Activated T-cell treated with anti-CD3 and anti-CD28 coated beads for 48 hours (primary cell): ENCODE data around the gene SH3BP4.

Experiments used
- DNase-seq: peaks from one replicate; pipeline ENCODE4 v3.0.0-alpha.2; 2020; ENCODE audit warnings: low read depth

SH3BP4 gene

DNA sequence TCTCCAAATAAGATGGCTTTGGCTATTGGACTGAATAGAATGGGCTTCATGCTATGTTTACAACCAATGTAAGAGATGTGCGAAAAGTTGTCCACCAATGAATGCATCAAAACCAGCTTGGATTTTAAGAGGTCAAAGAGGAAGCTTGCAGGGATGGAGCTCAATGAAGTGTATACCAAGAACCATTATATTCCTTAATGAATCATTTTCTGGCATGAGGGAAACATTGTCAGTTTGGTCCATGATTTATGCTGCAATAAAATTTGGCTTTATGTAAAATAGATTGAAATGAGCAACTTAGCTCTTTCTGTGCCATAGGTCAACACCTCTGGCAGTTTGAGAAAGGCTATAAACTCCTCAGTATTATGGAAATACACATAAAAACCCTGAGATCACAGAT lies 107.3 kb downstream of the SH3BP4 start:
- DNase-seq, result no peak

DNA sequence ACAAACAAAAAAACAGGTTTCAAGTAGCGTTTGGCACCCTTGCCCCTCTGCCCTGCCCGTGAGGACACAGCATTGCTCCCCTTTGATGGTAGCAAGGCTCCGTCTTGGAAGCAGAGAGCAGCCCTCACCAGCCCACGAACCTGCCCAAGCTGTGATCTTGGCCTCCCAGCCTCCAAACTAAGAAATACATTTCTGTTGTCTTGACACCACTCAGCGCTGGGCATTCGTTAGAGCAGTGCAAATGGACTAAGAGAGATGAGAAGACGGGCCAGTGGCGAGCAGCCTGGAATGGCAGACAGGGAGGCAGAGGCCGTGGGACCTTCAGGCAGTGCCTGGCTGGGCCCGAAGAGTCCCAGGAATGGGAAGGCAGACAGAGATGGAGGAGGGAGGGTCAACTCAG lies 109.8 kb downstream of the SH3BP4 start:
- DNase-seq, result no peak

DNA sequence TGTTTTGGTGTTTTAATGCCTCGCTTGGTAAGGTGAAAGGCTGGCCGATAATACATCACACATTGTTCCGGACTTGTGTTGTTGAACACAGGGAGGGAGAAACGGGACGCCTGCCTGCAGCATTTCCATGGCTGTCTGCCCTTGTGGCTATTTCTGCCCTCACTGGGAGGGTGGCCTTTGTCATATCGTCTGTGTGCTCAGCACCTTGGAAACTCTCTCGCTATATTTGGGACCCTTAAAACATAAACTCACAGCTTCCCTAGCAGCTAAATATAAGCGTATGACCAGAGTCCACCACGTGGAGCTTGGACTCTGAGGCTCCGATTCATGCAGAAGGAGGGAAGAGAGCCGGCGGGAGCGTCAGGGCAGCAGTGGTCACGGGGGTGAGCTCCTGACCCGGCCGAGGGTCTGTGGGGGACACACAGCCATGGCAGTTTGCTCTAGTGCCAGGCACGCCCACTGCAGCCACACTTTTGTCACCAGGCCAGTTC lies 111.7 kb downstream of the SH3BP4 start:
- DNase-seq, result no peak

DNA sequence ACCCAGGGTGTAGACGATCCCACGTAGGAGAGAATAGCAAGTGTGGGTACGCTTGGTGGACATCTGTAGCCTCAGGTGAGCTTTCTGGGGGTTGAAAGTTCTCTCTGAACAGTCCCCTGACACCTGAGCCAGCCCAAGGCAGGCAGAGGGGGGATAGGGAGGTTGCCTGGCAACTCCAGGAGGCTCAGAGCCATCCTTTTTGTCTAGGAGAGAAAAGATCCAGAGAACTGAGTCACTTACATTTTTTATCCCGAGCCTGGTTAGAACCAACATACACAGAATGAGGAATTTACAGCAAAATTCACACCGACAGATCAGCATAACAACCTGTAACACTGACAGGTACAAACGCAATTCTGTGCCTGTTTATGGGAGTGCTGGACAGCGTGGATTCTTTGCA lies 113.2 kb downstream of the SH3BP4 start:
- DNase-seq, result no peak

DNA sequence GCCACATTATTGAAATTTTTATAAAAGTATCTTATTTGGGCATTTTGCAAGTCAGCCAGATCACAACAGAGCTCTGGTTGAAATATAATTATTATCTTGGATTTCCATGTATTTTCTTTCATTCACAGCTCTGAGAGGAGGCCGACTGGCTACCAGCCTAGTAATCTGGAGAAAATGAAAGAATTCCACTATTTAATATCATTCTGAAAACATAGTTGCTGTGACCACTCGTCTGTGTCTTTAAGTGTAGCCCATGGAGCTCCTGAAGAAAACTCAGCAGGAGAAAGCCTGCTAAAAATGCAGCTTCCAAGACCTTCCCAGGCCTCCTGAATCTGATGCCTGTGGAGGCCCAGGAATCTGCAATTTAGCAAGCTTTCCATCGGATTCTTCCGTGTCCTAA lies 114.7 kb downstream of the SH3BP4 start:
- no peak for DNase-seq

DNA sequence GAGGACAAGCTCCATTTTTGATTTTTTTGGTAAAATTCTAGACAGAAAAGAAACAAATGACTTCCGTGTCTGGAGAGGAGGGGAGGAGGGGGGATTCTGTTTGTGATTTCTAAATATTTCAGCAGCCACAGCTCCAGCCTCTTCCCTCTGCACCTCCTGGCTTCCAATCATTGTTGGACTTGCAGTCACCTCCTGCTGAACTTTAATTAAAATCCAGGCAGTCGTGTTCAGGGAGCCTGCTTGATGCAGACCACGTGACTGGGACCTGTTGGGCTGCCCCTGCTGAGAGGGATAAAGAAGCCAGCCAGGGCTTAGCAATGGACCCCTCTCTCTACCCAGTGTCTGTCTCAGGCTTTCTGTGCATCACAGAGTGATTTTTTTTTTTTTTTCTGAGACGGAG lies 115.1 kb downstream of the SH3BP4 start:
- DNase-seq, result no peak

DNA sequence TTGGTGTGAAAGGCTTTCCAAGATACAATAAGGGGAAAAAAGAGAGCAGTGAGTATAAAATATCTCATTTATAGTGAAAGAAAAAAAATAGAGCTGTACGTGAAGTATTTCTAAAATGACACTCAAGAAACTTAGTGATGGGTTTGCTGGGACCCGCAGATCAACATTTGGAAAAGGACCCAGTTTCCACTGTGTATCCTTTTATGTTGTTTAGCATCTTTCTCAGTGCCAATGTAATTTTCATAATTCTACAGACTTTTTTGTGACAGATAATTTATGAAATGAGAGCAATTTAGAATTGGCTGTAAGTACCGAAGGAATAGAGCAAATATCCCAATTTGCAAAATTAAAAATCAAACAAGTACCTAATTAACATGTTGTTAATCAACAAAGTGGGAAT lies 116.9 kb downstream of the SH3BP4 start:
- no peak for DNase-seq

DNA sequence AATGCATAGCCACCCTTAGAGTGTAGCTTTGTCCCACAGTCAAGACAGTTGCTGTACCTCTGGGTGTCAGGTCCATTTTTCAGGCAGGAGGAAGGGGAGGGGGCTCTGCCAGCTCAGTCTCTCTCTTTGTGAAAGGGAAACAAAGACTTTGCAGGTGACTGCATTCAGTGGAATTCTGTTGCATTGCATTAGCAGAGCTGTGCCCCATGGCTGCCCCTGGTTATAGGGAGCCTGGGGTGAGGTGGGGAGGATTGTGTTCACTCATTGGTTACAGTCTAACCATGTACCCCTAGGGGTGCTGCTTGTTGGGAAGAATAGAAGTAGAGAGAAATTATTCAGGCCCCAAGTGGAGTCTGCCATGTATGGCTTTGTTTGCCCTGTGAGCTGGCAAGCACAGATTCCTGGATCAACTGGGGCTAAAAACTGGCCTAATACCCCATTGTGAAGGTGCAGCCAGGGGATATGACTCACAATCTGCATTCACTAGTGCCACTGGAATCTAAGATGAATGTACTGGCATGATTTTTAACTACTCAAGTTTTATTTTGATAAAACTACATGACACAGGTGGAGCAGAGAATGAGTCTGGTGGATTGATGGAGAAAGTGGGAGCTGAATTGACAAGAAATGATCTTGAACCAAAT lies 118.4 kb downstream of the SH3BP4 start:
- DNase-seq, result no peak

DNA sequence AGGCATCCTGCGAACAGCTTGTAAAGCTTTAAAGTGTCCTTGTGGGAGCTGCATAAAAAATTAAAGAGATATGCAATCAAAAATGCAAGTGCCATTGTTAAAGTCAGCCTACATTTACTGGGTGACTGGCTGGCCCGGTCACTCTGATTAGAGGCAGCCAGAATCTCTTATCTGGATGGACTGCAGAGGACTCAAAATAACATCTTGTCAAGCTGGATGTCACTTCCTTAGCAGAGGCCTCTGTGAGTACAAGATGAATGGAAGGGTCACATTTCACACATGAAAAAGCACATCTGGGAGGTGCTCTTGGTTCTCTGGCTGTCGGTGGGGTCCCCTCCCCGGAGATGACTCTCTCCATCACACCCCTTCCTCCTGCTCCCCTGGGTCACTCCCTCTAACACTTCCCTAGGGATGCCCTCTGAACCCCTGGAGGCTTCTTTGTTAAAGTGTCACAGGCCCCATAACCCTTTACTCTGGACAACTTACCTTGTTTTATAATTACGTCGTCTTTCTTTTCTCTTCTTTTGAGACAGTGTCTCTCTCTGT lies 122.1 kb downstream of the SH3BP4 start:
- no peak for DNase-seq

DNA sequence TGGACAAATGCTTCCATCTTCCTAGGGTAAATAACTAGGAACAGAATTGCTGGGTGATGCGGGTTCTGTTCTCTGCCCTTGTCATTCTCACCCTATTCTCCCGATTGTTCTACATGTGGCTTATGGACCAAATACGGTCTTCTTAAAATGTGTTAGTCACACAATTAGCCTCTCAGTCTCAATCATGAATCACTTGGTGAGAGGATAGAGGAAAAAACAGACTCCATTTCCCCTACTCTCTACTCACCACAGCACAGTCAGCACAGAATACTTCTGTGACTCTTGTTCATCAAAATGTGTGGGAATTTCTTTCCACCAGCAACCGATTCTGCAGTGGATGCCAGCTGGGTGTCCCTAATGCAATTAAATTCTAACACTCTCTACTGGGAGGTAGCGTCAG lies 125.2 kb downstream of the SH3BP4 start:
- no peak for DNase-seq

DNA sequence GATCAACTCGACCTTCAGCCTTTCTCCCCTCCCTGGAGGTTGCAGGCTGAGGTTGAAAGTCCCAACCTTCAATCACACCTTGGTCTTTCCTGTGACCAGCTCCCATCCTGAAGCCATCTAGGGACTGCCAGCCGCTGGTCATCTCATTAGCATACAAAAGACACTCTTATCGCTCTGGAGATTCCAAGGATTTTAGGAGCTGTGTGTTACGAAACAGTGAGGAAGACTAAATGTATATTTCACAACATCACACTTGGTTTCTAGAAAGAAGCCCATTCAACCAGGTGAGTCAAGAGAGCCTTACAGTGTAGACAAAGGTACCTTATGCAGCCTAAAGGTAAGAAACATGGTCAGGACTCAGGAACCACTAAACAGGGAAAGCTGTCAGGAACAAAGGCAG lies 126.4 kb downstream of the SH3BP4 start:
- DNase-seq, result no peak

DNA sequence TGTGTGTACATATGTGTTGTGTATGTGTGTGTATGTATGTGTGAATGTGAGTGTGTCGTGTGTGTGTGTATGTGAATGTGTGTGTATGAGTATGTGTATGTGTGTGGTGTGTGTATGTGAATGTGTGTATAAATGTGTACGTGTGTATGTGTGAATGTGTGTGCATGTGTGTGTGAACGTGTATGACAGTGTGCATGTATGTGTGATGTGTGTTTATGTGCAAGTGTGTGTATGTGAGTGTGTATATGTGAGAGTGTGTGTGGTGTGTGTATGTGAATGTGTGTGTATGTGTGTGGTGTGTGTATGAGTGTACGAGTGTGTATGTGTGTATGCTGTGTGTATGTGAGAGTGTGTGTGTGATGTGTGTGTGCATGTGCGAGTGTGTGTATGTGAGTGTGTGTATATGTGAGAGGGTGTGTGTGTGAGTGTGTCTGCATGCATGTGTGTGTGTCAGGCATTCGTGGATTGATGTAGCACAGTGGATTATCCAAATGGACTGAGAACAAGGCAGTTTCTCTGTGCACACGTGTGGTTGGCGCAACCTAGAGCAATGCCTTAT lies 127.2 kb downstream of the SH3BP4 start:
- no peak for DNase-seq

DNA sequence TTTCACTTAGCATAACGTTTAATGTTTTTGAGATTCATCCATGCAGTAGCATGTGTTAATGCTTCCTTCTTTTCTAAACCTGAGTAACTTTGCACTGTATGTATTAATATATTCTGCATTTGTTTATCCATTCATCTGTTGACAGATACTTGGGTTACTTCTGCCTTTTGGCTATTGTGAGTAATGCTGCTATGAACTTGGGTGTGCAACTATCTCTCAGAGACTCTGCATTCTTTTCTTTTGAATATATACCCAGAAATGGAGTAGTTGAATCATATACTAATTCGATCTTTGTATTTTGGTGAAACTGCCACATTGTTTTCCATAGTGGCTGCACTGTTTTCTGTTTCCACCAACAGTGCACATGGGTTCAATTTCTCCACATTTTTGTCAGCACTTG lies 128.3 kb downstream of the SH3BP4 start:
- DNase-seq, result no peak

DNA sequence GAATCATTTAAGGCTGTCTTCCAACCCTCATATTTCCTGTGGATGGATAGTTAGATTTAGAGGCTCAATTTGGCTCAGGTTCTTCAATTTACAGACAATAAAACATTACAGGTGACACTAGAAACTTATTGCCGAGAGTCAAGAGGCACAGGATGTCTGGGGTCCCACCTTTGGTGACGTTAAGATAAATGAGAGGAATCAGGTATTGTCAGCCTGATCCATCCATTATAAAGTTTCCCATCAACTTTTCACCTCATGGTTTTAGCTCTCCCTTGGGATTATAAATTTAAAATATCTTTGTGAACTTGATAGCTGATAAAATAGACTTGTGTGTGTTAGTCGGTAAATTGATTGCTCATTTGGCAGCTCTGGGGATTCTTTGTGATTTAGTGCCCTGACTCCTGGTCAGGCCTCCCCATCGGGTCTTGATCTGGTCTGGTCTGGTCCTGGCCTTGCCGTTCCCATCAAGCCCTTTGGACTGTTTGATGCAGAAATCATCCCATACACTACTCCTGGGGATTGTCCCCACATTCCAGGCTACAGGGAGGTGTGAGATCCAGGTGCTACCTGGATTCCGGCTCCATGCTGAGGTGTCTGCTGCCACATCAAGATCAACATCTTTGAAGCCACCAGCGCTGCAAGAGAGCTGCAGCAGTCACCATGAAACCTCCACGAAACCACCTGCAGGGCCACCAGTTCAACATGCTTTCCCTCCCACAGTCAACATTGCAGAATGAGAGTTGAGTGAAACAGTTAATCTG lies 130.9 kb downstream of the SH3BP4 start:
- DNase-seq, result no peak

DNA sequence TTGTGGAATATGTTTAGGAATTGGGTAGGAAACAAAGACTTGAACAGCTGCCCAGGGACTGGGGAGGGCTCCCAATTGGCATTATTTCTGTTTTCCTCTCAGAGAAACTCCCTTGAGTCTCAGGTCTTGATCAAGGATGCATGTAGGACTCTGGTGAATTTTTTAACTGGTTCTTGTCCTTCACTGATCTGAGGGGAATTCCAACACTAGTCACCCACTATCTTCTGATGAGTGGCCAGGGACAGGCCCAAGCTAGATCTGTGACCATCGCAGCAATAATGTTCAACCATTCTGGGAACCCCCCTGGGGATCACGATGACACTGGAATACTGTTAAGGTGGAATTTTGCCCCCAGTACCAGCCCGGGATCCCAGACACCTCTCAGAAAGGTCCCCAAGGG lies 132.0 kb downstream of the SH3BP4 start:
- no peak for DNase-seq

DNA sequence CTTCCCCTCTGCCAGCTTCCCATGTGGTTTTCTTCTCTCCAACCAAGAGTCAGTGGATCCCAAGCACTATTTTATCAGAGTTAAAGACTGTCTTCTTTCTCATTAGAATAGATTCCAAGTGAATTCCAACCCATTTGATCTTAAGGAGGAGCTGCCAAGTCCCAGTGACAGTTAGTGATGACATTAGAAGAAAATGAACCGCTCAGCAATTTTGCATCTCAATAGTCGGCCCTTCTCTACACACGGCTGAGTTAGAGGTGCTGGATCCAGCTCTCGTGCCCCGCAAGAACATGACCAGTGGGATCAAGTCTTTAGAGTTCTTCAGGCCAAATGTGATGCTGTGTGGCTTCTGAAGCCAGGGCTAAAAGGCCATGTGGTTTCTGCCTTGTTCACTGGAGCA lies 132.6 kb downstream of the SH3BP4 start:
- no peak for DNase-seq

DNA sequence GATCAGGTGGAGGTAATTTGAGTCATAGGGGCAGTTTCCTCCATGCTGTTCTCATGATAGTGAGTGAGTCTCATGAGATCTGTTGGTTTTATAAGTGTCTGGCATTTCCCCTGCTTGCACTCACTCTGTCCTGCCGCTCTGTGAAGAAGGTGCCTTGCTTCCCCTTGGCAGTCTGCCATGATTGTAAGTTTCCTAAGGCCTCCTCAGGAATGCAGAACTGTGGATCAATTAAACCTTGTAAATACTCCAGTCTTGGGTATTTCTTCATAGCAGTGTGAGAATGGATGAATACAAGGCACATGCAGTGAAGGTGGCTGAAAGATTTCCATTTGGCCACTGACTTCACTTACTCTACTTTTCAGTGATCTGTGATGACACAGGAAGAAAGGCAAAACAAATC lies 133.7 kb downstream of the SH3BP4 start:
- DNase-seq, result no peak

DNA sequence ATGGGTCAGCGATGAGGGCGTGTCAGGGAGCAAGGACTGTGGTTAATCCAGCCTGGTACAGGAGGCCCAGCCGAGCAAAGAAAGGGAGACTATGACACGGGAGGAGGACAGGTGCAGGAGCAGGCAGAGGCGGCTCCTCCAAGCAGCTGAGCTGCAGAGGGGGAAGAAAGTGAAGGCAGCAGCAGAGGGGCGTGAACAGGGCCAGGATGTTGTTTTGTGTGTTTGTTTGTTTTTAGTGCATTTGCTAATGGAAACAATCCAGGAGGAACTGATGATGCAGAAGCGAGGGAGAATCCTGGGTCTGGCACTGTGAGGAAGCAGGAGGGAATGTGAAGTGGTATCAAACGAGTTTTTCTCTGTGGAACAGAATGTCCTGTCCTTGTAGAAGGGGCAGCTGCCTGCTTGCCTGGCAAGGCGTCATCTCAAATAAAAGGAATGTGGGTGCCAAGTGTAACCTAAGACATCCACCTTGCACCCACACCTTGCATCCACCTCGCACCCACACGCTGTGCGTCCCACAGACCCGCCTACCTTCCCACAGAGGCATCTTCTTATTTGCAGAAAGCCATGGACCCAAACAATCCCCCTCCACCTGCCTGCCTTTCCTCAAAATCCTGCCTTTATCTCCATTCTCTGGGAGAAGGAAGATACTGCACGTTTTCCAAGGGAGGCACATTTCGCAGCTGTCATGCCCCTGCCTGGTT lies 134.8 kb downstream of the SH3BP4 start:
- DNase-seq, result no peak

DNA sequence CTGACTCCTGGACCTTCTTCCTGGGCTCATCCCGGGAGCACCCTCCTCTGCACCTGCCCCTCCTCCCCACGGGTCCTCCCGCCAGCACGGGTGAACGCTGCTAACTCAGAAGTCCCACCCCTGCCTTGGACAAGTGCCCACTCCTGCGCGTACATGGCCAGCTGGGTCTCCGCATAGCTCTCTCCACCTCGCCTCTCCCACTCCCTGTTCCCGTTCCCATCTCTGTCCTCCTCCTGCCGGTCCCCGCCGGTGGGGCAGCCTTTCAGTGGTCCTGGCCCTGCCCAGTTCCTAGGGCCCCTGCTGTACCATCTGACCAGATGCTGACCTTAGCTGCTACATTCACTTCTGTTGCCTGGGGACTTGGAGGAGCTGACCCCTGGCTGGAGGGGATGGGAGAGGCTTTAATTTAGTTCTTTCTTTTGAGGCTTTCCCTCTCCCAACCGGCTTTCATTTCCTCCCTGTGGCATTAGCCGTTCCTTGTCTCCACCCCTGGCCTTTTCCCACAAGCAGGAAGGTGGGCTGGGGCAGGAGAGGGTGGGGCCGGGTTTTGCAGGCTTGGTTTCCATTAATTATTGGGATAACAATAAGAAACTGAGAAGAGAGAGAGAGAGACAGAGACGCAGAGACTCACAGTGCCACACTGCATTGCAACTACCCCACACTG lies 136.1 kb downstream of the SH3BP4 start:
- DNase-seq, result no peak

DNA sequence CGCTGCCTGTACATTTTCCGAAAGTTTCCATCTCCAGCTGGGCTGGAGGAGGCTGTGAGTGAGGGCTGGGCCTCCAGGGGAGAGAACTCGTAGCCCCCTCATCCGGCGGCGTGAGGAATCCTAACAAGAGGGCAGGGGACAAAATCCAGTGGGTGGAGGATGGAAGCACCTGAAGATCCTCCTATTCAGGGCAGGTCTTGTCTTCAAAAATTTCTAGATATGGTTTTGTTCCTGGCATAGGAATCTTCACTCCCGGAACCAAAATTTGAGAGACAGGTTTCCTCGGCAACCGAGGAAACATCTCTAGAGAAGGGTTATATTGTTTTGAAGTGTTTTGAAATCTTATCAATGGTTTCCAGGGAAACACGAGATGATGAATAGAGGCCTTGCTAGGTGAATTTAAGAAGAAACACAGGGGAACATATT lies 136.7 kb downstream of the SH3BP4 start:
- DNase-seq, result no peak

DNA sequence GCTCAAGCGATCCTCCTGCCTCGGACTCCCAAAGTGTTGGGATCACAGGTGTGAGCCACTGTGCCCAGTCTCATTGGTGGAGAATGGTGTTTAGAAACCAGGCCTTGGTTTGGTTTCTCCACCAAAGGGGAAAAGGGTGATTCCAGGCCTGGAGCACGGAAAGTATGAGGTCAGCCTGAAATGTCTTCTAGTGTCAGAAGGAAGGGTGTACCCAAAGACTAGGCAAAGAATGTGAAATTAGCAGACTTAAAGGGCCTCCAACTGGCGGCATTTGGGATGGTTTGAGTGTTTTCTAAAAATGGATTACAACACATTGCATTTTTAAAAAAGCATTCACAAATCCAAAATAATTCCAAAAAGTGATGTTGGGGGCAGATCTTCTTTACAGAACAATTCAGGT lies 139.6 kb downstream of the SH3BP4 start:
- DNase-seq, result no peak

DNA sequence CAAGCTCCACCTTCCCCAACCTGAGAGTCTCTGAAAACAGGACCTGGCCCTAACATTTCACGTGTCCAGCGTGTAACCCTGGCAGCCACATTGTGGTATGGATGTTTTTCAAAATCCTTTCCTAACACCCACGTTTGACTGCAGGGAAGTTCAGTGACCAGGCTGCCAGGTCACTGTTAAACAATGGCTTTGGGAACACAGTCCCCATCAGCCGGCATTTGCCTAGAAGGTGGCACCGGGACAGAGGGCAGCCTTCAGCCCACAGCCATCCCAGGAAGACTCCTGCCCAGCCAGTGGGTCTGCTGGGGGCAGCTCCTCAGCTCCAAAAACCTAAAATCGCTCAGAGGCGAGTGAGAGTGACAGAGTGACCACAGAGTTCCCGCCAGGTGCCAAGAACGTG lies 140.2 kb downstream of the SH3BP4 start:
- DNase-seq, result no peak
